HCEC 1CT (cell line): ENCODE measurements around the gene ADGRG3.

Source experiments
- DNase-seq: peaks from one replicate; pipeline ENCODE4 v3.0.0-alpha.2; 2017

The ADGRG3 gene

GRCh38 chr16:57682809-57683635, 14.9 kb downstream of the ADGRG3 start:
- DNase-seq: no peak

DNA sequence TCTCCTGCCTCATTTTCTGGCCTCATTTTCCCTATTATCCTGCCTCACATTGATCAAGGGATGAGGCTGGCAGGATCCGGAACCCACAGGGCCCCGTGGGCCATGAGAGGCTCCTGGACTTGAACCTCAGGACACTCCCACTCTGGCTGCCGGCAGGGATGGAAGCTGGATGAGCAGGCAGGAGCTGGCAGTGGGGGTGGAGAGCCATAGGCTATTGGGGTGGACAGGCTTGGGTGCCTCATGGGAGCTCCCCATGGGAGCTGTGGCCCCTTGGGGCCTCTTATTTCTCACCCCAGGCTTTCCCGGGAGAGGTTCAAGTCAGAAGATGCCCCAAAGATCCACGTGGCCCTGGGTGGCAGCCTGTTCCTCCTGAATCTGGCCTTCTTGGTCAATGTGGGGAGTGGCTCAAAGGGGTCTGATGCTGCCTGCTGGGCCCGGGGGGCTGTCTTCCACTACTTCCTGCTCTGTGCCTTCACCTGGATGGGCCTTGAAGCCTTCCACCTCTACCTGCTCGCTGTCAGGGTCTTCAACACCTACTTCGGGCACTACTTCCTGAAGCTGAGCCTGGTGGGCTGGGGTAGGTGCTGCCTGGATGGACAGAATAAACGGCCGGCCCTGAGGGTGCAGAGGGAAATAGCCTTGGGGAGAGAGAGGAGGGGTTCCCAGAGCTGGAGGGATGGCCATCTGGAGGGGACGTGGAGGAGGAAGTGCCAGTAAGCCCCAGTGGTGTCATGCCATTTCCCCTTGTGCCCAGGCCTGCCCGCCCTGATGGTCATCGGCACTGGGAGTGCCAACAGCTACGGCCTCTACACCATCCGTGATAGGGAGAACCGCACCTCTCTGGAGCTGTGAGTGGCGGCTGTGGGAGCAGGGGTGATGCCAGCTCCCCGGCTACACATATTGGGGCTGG, 15.8 kb downstream of the ADGRG3 start:
- DNase-seq: no peak

DNA sequence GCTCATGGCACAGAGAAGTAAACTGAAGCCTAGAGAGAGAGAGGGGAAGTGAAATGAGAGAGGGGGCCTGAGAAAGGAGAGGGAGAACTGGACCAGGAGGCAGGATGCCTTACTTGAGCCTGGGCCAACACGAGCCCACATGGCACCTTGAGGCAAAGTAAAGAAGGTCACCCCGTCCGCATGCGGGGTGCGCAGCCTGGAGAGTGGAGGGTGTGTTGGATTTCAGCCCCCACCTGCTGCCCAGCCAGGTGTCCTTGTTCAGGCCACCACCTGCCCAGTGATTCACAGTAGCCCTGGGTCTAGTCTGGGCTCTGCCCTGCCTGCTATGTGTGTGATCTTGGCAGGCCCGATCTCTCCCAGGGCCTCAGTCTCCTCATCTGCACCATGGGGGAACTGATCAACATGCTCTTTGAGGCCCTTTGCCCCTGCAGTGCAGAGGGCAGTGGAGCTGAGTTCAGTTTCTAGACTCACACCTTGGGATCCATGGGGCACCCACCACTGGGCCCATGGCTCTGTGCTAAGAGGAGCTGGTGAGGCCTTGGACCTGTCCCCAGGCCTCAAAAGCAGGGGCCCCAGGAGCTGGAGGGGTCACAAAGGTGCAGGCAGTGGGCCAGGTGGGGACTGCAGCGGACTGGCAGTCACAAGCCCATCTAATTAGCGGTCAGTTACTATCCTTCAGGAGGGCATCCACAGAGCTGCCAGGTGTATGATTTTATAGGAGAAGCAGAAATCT, 16.7 kb downstream of the ADGRG3 start:
- DNase-seq: no peak

DNA sequence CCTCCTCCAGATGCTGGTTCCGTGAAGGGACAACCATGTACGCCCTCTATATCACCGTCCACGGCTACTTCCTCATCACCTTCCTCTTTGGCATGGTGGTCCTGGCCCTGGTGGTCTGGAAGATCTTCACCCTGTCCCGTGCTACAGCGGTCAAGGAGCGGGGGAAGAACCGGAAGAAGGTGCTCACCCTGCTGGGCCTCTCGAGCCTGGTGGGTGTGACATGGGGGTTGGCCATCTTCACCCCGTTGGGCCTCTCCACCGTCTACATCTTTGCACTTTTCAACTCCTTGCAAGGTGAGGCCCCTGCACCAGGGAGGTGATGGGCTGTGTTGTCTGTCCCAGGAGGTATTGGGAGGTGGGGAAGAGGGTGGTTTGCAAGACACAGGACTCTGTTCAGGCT, 17.5 kb downstream of the ADGRG3 start:
- DNase-seq: no peak

DNA sequence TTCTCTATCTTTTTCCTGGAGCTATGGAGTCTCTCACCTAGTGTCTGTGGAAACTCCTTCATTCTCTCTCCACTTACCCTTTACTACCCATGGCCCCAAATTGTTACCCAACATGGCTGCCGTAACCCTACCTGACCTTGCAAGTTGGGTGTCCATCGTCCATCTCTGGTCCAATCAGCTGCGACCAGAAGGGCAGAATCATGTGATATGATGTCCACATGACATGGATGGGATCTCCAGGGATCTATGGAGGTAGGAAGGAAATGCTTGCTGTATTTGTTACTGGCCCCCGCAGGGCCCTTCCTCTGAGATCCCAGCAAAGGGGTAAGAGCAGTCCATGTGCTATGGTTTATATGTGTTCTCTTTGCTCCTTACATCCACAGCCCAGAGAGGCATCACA, 18.5 kb downstream of the ADGRG3 start:
- no peak for DNase-seq

- no peak for DNase-seq
Measured at GRCh38 chr16:57687363-57687929, 19.3 kb downstream of the ADGRG3 start.

- DNase-seq: no peak
Measured at GRCh38 chr16:57688487-57688986, 20.4 kb downstream of the ADGRG3 start.

GRCh38 chr16:57688987-57689761, 21.1 kb downstream of the ADGRG3 start:
- no peak for DNase-seq

- no peak for DNase-seq
Measured at GRCh38 chr16:57689762-57690558, 21.9 kb downstream of the ADGRG3 start.

GRCh38 chr16:57690782-57691471, 22.8 kb downstream of the ADGRG3 start:
- no peak for DNase-seq

DNA sequence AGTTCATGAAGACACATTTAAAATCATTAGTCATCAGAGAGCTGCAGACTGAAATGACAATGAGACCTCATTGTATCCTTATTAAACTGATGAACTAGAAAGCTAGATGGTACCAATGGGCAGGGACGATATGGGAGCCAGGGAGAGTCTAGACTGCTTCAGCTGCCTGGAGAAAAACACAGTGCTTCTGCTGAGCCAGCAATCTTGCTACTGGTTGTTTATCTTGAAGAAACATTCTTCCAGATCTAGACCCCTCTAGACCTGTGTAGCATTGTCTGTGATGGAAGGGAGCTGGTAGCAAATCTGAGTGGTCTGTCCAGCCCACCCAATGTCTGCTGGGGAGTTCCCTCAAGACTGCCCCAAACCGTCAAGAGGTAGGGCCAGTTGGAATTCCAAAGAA, 24.5 kb downstream of the ADGRG3 start:
- DNase-seq: no peak

- DNase-seq: no peak
Measured at GRCh38 chr16:57693550-57693949, 25.4 kb downstream of the ADGRG3 start.

GRCh38 chr16:57694231-57694724, 26.2 kb downstream of the ADGRG3 start:
- DNase-seq: no peak

- peak; percentile 8 for DNase-seq
Measured at GRCh38 chr16:57694725-57695679, 26.9 kb downstream of the ADGRG3 start, which contains the start of gene DRC7. TSS of gene DRC7 (plus strand) at chr16:57694806. CDS start at chr16:57697950, 3,144 bp downstream.

DNA sequence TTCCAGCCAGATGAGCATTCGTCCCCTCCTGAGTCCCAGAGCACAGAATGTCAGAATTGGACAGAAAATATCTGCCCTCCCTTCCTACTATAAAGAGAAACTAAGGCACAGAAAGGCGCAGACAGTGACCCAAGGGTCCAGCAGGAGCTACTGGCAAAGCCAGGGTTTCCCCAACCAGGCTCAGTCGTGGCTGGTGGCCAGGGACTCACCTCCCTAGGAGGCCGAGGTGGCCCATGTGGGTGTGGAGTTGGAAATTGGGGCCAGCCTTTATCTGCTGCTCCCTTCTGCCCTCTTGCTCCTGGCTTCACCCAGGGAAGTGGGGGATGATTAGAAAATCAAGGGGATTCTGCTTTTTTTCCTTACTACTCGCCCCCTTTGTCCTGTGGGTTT, 27.6 kb downstream of the ADGRG3 start:
- no peak for DNase-seq

- no peak for DNase-seq
Measured at GRCh38 chr16:57696240-57696639, 28.1 kb downstream of the ADGRG3 start.

DNA sequence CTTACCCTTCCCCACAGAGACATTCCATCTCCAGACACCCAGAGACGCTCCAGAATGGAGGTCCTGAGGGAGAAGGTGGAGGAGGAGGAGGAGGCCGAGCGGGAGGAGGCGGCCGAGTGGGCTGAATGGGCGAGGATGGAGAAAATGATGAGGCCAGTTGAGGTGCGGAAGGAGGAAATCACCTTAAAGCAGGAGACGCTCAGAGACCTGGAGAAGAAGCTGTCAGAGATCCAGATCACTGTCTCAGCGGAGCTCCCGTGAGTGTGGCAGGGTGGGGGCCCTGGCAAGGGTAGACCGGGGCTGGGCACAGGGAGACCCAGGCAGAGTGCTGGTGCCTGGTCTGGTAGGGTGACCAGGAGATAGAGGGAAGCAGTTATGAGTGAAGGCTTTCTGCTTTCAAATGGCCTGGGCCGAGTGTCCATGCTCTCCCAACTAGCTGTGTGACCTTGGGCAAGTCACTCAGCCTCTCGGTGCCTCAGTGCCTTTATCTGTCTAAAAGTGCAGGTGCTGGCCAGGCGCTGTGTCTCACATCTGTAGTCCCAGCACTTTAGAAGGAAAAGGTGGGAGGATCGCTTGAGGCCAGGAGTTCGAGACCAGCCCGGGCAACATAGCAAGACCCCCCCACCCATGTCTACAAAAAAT, 29.9 kb downstream of the ADGRG3 start:
- DNase-seq: no peak

- DNase-seq: no peak
Measured at GRCh38 chr16:57698812-57699405, 30.8 kb downstream of the ADGRG3 start.
